Measurements from ENCODE around the gene TGM5. TPM values are rescaled to one million over a fixed set of nuclear protein-coding genes. Genes with fewer than 3 reads are reported as not detected.
"Not testable (repeated sequence)": the region's sequence is repeated elsewhere in the genome, so short reads cannot be mapped to it uniquely, and the experiment has no call there.

The TGM5 gene
- total RNA-seq, 2 donors from 2014 or later = not detected

DNA sequence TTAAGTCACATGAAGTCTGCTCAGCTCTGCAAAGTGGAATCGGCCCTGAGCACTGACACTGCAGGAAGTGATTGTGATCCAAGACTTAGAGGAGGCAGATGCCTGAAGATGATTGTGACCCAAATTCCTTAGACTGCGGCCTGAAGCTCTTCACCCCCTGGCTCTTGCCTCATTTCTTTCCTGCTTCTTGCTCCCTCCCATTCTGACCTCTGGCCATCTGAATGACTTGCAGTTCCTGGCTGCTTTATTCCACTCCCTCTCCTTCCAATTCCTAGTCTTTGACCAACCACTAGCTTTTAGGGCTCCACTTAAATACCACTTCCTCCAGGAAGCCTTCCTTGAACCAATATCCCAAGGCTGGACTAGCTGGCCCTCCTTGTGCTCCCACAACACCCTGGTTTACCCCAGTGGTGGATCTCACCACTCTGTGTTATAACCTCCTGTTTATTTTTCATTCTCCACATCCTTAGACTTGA lies 36.0 kb downstream of the TGM5 start:
- no peak overlapping the region for H3K9ac ChIP-seq (ENCODE audit: extremely low read depth, low read length, poor library complexity, severe bottlenecking)
- Mint-ChIP-seq H3K9me3 (peaks cover 4% of the 10 kb centered on the region), H3K36me3 (ENCODE audit: low read depth) (no peaks in the 10 kb centered on the region), H3K4me1 (no peaks in the 10 kb centered on the region), H3K27ac (no peak overlapping the region), H3K4me3 (no peak overlapping the region), H3K27me3 (ENCODE audit: insufficient read depth) (peaks cover 37% of the 10 kb centered on the region)
- WGBS, 2 experiments (ENCODE audit: insufficient coverage in 1 of 2, insufficient read length in 1 of 2) = 86 to 87% methylated on average over 2 of the region's 2 CpGs
- peaks cover 6% of the 10 kb centered on the region for H3K27me3 ChIP-seq (ENCODE audit: control insufficient read depth, insufficient read depth, low read length, poor library complexity, severe bottlenecking)
- DNase-seq = no peak
- no peak overlapping the region for H3K27ac ChIP-seq (ENCODE audit: low read depth, low read length)
- no peaks in the 10 kb centered on the region for H3K9me3 ChIP-seq (ENCODE audit: control insufficient read depth, low read length)
- H3K4me1 ChIP-seq (ENCODE audit: control insufficient read depth, insufficient read depth, low read length) = no peaks in the 10 kb centered on the region
- H3K36me3 ChIP-seq (ENCODE audit: control insufficient read depth, insufficient read depth, low read length) = no peaks in the 10 kb centered on the region
- no peak overlapping the region for H3K4me3 ChIP-seq (ENCODE audit: low read length)
- TF ChIP-seq, protein P1, sequence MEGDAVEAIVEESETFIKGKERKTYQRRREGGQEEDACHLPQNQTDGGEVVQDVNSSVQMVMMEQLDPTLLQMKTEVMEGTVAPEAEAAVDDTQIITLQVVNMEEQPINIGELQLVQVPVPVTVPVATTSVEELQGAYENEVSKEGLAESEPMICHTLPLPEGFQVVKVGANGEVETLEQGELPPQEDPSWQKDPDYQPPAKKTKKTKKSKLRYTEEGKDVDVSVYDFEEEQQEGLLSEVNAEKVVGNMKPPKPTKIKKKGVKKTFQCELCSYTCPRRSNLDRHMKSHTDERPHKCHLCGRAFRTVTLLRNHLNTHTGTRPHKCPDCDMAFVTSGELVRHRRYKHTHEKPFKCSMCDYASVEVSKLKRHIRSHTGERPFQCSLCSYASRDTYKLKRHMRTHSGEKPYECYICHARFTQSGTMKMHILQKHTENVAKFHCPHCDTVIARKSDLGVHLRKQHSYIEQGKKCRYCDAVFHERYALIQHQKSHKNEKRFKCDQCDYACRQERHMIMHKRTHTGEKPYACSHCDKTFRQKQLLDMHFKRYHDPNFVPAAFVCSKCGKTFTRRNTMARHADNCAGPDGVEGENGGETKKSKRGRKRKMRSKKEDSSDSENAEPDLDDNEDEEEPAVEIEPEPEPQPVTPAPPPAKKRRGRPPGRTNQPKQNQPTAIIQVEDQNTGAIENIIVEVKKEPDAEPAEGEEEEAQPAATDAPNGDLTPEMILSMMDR (conservative IDR thresholded peaks at IDR 0.05) = no peak

DNA sequence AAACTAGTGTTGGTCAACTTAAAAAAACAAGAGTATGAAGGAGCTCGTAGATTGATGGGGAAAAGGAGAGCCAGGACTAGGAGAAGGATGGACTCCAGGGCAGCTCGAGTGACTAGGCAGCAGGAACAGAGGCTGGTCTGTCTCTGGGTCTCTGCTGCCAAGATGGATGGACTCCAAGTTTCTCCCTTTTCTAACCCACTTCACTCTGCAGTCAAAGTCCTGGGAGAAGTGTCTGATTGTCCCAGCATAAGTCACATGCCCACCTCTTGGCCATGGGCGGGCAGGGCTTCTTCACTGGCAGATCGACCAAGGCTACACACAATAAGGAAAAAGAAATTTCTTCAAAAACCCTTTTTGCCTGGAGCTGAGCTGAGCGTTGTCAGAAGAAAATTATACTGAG lies 36.8 kb downstream of the TGM5 start:
- no peak for DNase-seq
- Histone ChIP-seq H3K4me3 (ENCODE audit: low read length) (no peak overlapping the region), H3K9me3 (ENCODE audit: control insufficient read depth, low read length) (no peaks in the 10 kb centered on the region), H3K9ac (ENCODE audit: extremely low read depth, low read length, poor library complexity, severe bottlenecking) (no peak overlapping the region), H3K27me3 (ENCODE audit: control insufficient read depth, insufficient read depth, low read length, poor library complexity, severe bottlenecking) (peaks cover 6% of the 10 kb centered on the region), H3K27ac (ENCODE audit: low read depth, low read length) (no peak overlapping the region), H3K4me1 (ENCODE audit: control insufficient read depth, insufficient read depth, low read length) (no peaks in the 10 kb centered on the region), H3K36me3 (ENCODE audit: control insufficient read depth, insufficient read depth, low read length) (no peaks in the 10 kb centered on the region)
- WGBS, 2 experiments (ENCODE audit: insufficient coverage in 1 of 2, insufficient read length in 1 of 2) = 92 to 100% methylated on average over 1 to 5 of the region's 5 CpGs
- H3K9me3 Mint-ChIP-seq = peaks cover 4% of the 10 kb centered on the region
- no peak overlapping the region for H3K27ac Mint-ChIP-seq
- TF ChIP-seq, protein P1 (conservative IDR thresholded peaks at IDR 0.05) = no peak
- peaks cover 31% of the 10 kb centered on the region for H3K27me3 Mint-ChIP-seq (ENCODE audit: insufficient read depth)
- no peak overlapping the region for H3K4me3 Mint-ChIP-seq
- no peaks in the 10 kb centered on the region for H3K4me1 Mint-ChIP-seq
- H3K36me3 Mint-ChIP-seq (ENCODE audit: low read depth) = no peaks in the 10 kb centered on the region

DNA sequence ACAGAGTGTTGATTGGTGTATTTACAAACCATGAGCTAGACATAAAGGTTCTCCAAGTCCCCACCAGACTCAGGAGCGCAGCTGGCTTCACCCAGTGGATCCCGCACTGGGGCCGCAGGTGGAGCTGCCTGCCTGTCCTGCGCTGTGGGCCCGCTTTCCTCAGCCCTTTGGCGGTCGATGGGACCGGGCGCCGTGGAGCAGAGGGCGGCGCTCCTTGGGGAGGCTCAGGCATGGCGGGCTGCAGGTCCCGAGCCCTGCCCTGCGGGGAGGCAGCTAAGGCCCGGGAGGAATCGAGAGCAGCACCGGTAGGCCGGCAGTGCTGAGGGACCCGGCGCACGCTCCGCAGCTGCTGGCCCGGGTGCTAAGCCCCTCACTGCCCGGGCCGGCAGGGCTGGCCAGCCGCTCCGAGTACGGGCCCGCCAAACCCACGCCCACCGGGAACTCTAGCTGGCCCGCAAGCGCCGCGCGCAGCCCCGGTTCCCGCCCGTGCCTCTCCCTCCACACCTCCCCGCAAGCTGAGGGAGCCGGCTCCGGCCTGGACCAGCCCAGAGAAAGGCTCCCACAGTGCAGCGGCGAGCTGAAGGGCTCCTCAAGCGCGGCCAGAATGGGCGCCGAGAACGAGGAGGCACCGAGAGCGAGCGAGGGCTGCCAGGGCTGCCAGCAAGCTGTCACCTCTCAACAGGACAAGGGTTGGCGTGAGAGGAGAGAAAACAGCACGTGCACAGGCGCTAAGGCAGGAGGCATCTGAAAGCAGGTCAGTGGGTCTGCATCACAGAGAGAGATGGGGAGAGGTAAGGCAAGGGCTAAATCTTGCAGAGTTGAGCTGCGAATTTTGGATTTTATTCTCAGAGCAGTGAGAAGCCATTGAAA lies 40.1 kb downstream of the TGM5 start:
- peaks cover 15% of the 10 kb centered on the region for H3K27me3 Mint-ChIP-seq (ENCODE audit: insufficient read depth)
- WGBS, 2 experiments (ENCODE audit: insufficient coverage in 1 of 2, insufficient read length in 1 of 2) = 95 to 96% methylated on average over 24 to 57 of the region's 57 CpGs
- H3K36me3 ChIP-seq (ENCODE audit: control insufficient read depth, insufficient read depth, low read length) = no peaks in the 10 kb centered on the region

DNA sequence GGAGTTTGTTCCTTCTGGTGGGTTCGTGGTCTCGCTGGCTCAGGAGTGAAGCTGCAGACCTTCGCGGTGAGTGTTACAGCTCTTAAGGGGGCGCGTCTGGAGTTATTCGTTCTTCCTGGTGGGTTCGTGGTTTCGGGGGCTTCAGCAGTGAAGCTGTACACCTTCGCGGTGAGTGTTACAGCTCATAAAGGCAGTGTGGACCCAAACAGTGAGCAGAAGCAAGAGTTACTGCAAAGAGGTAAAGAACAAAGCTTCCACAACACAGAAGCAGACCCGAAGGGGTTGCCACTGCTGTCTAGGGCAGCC lies 40.8 kb downstream of the TGM5 start:
- 94 to 99% methylated on average over 12 of the region's 12 CpGs for WGBS, 2 experiments (ENCODE audit: insufficient coverage in 1 of 2, insufficient read length in 1 of 2)

More for the DNA sequence above, 40.1 kb downstream of the TGM5 start:
- H3K27ac ChIP-seq (ENCODE audit: low read depth, low read length) = no peak overlapping the region
- H3K27me3 ChIP-seq (ENCODE audit: control insufficient read depth, insufficient read depth, low read length, poor library complexity, severe bottlenecking) = no peaks in the 10 kb centered on the region
- Mint-ChIP-seq H3K4me1 (no peaks in the 10 kb centered on the region), H3K4me3 (no peak overlapping the region), H3K36me3 (ENCODE audit: low read depth) (no peaks in the 10 kb centered on the region), H3K27ac (no peak overlapping the region), H3K9me3 (peaks cover 4% of the 10 kb centered on the region)
- H3K4me3 ChIP-seq (ENCODE audit: low read length) = no peak overlapping the region
- H3K4me1 ChIP-seq (ENCODE audit: control insufficient read depth, insufficient read depth, low read length) = no peaks in the 10 kb centered on the region
- no peak for DNase-seq
- H3K9ac ChIP-seq (ENCODE audit: extremely low read depth, low read length, poor library complexity, severe bottlenecking) = no peak overlapping the region
- TF ChIP-seq, protein P1 (conservative IDR thresholded peaks at IDR 0.05) = no peak
- no peaks in the 10 kb centered on the region for H3K9me3 ChIP-seq (ENCODE audit: control insufficient read depth, low read length)

More for the DNA sequence above, 40.8 kb downstream of the TGM5 start:
- not testable (repeated sequence) for H3K27ac Mint-ChIP-seq; H3K4me1 Mint-ChIP-seq; H3K36me3 Mint-ChIP-seq (ENCODE audit: low read depth); H3K27me3 ChIP-seq (ENCODE audit: control insufficient read depth, insufficient read depth, low read length, poor library complexity, severe bottlenecking); H3K27ac ChIP-seq (ENCODE audit: low read depth, low read length); DNase-seq; H3K36me3 ChIP-seq (ENCODE audit: control insufficient read depth, insufficient read depth, low read length); H3K9me3 ChIP-seq (ENCODE audit: control insufficient read depth, low read length); H3K4me1 ChIP-seq (ENCODE audit: control insufficient read depth, insufficient read depth, low read length); H3K9ac ChIP-seq (ENCODE audit: extremely low read depth, low read length, poor library complexity, severe bottlenecking); H3K4me3 ChIP-seq (ENCODE audit: low read length); H3K4me3 Mint-ChIP-seq; H3K9me3 Mint-ChIP-seq
- H3K27me3 Mint-ChIP-seq (ENCODE audit: insufficient read depth) = peaks cover 15% of the 10 kb centered on the region

Measured in endodermal cell (in vitro differentiated cells).